Lower leg skin (tissue), 4 donors: Measurements from ENCODE around the gene CAPN5. TPM values are rescaled to one million over a fixed set of nuclear protein-coding genes. Genes with fewer than 3 reads are reported as not detected.

Source experiments
- DNase-seq, 2 donors: peaks; one replicate each; pipeline ENCODE4 v3.0.0-alpha.2; 2019; ENCODE audit warnings: low spot score in 2 of 2
- H3K4me3 ChIP-seq: fragments of 200-600 bp; sonication (generic); 2 replicates; pipeline ENCODE4 v1.5.1; 2017; ENCODE audit warnings: mild to moderate bottlenecking, low read depth; ENCODE audit not compliant: poor library complexity, severe bottlenecking
- CTCF ChIP-seq, 3 donors: fragments of 450-650 bp; IDR thresholded peaks; one replicate each; pipeline ENCODE4 v1.5.1; 2016; ENCODE audit warnings: antibody characterized with exemption in 3 of 3, mild to moderate bottlenecking in 3 of 3, moderate library complexity in 2 of 3
- POLR2A ChIP-seq, 2 donors: fragments of 450-650 bp; IDR thresholded peaks; one replicate each; pipeline ENCODE4 v1.6.1; 2016 to 2017; ENCODE audit warnings: antibody characterized with exemption in 2 of 2, mild to moderate bottlenecking in 1 of 2, moderate library complexity in 1 of 2
- WGBS, 2 donors: methylation state at CpG; one replicate each; pipeline ENCODE4 v1.1.5; 2018; 5-methylcytosine and 5-hydroxymethylcytosine counted together
- intact Hi-C: fragments of 100-400 bp; cut with DNase I; formaldehyde crosslinking; loops from one replicate; pipeline ENCODE4 v1.15.0; 2023; ENCODE audit warnings: low total_unique reads
- total RNA-seq, 4 donors: library from RNA; depleted of rRNA; stranded (reverse); fragments of >200 nt; gene quantifications; one replicate each; pipeline ENCODE4 v1.1.0, GENCODE V29; 2016

CAPN5 gene
- total RNA-seq, 4 donors from 2014 or later, result 0.38 to 1.9 (median 1.2) TPM

- no peak overlapping the region for H3K4me3 ChIP-seq
- 65 to 99% methylated on average over 2 of the region's 2 CpGs for WGBS, 2 donors
- no peak for TF ChIP-seq CTCF (IDR thresholded peaks at IDR 0.05)
- no peak for TF ChIP-seq POLR2A (IDR thresholded peaks at IDR 0.05)
- intact Hi-C loops, result loop anchor here (10.0 kb wide), 1 partner anchor 275 kb away; no protein-coding TSS in a partner anchor
- DNase-seq, result no peak
Observed at GRCh38 chr11:77079666-77080065, 12.9 kb downstream of the CAPN5 start.

GRCh38 chr11:77080643-77081210, 14.0 kb downstream of the CAPN5 start:
- 83 to 100% methylated on average over 2 of the region's 2 CpGs for WGBS, 2 donors
- intact Hi-C loops, result loop anchor here (10.0 kb wide), 1 partner anchor 276 kb away; no protein-coding TSS in a partner anchor

GRCh38 chr11:77081381-77081851, 14.6 kb downstream of the CAPN5 start:
- WGBS, 2 donors, result 88 to 95% methylated on average over 6 to 9 of the region's 9 CpGs
- H3K4me3 ChIP-seq, result no peak overlapping the region
- DNase-seq, result peak in 1 of 2 donors; percentile 64
- no peak for TF ChIP-seq CTCF (IDR thresholded peaks at IDR 0.05)
- TF ChIP-seq POLR2A (IDR thresholded peaks at IDR 0.05), result no peak
- intact Hi-C loops, result loop anchor here (10.0 kb wide), 1 partner anchor 277 kb away; no protein-coding TSS in a partner anchor

More at GRCh38 chr11:77080643-77081210, 14.0 kb downstream of the CAPN5 start:
- TF ChIP-seq CTCF (IDR thresholded peaks at IDR 0.05), result no peak
- no peak for TF ChIP-seq POLR2A (IDR thresholded peaks at IDR 0.05)
- H3K4me3 ChIP-seq, result no peak overlapping the region
- peak in 1 of 2 donors; percentile 70 for DNase-seq

- intact Hi-C loops, result loop anchor here (10.0 kb wide), 1 partner anchor 277 kb away; no protein-coding TSS in a partner anchor
- no peak for TF ChIP-seq POLR2A (IDR thresholded peaks at IDR 0.05)
- TF ChIP-seq CTCF (IDR thresholded peaks at IDR 0.05), result no peak
- 70 to 76% methylated on average over 11 of the region's 11 CpGs for WGBS, 2 donors
- DNase-seq, result peak in 1 of 2 donors; percentile 77
- H3K4me3 ChIP-seq, result no peak overlapping the region
Observed at GRCh38 chr11:77081976-77082836, 15.4 kb downstream of the CAPN5 start.

GRCh38 chr11:77082838-77083565, 16.2 kb downstream of the CAPN5 start:
- TF ChIP-seq POLR2A (IDR thresholded peaks at IDR 0.05) (no peak), CTCF (IDR thresholded peaks at IDR 0.05) (no peak)
- intact Hi-C loops, result loop anchor here (10.0 kb wide), 1 partner anchor 278 kb away; no protein-coding TSS in a partner anchor
- 80% methylated on average over 14 to 15 of the region's 15 CpGs for WGBS, 2 donors
- H3K4me3 ChIP-seq, result no peak overlapping the region
- DNase-seq, result peak; percentile 47 to 90
